ENCODE data around the gene ECM2. TPM values are rescaled to one million over a fixed set of nuclear protein-coding genes. Genes with fewer than 3 reads are reported as not detected.
A peak's percentile ranks its signal among the peaks of the same experiment; 100 is the strongest.

Gene ECM2
- total and polyA plus RNA-seq, 12 donors, result 2.1 to 14.9 (median 8.4) TPM

GRCh38 chr9:92507005-92507404 is 28.8 kb downstream of the ECM2 start:
- Histone ChIP-seq H3K4me1 (peaks cover 7 to 59% (median 39%) of the 10 kb centered on the region in 9 donors), H3K4me3 (no peak overlapping the region), H3K27me3 (no peaks in the 10 kb centered on the region), H3K27ac (peak overlapping the region in 7 of 10 donors; percentile 2 to 72 (median 56)), H3K9me3 (no peaks in the 10 kb centered on the region), H3K36me3 (peaks cover 0 to 4% (median 0%) of the 10 kb centered on the region in 9 donors)
- ATAC-seq (peak in 1 of 8 donors; percentile 25), DNase-seq (no peak)
- 86 to 95% methylated on average over 2 of the region's 2 CpGs for WGBS, 2 donors
- intact Hi-C loops (cut with DNase I), result loop anchor here in 4 of 10 donors (5.0 to 10.0 kb wide), 4 partner anchors 88 to 128 kb away; no protein-coding TSS in a partner anchor
- TF ChIP-seq CTCF (IDR thresholded peaks at IDR 0.05), result no peak

- 73 to 80% methylated on average over 3 of the region's 3 CpGs for WGBS, 2 donors
- intact Hi-C loops (cut with DNase I), result loop anchor here in 4 of 10 donors (5.0 to 10.0 kb wide), 4 partner anchors 88 to 128 kb away; no protein-coding TSS in a partner anchor
- Histone ChIP-seq H3K4me1 (peaks cover 7 to 65% (median 39%) of the 10 kb centered on the region in 9 donors), H3K4me3 (no peak overlapping the region), H3K9me3 (no peaks in the 10 kb centered on the region), H3K27me3 (no peaks in the 10 kb centered on the region), H3K27ac (peak overlapping the region in 9 of 10 donors; percentile 26 to 72 (median 53)), H3K36me3 (peaks cover 0 to 4% (median 0%) of the 10 kb centered on the region in 9 donors)
- TF ChIP-seq CTCF (IDR thresholded peaks at IDR 0.05), result no peak
- peak; percentile 36 to 79 (median 54) for ATAC-seq
- DNase-seq, result no peak
Measured at GRCh38 chr9:92506184-92506857, 29.5 kb downstream of the ECM2 start.

DNA sequence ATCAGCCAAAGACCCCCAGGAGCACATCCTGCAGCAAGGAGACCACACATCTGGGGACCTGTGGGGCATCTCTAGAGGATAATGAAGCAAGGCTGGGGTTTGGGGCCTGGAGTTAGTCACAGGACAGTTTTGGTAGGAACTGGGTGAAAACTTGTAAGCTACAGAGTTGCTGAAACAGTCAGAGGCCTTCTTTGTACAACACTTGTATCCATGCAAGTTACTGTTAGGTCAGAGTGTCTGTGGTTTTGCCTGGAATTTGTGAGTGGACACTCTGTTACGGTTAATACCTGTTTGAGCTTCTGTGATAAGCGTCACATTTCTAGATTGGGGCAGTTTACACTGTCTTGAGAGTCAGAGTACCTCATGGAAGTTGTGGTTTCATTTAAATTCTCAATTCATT is 30.9 kb downstream of the ECM2 start:
- no peak for TF ChIP-seq CTCF (IDR thresholded peaks at IDR 0.05)
- DNase-seq, result no peak
- Histone ChIP-seq H3K4me3 (no peak overlapping the region), H3K36me3 (peaks cover 0 to 8% (median 0%) of the 10 kb centered on the region in 9 donors), H3K27me3 (no peaks in the 10 kb centered on the region), H3K9me3 (no peaks in the 10 kb centered on the region), H3K4me1 (peaks cover 7 to 66% (median 39%) of the 10 kb centered on the region in 9 donors), H3K27ac (peak overlapping the region in 3 of 10 donors; percentile 4 to 72 (median 31))
- WGBS, 2 donors, result 97% methylated on average over 2 of the region's 2 CpGs
- no peak for ATAC-seq
- intact Hi-C loops (cut with DNase I), result loop anchor here in 4 of 10 donors (5.0 to 10.0 kb wide), 4 partner anchors 90 to 130 kb away; no protein-coding TSS in a partner anchor

GRCh38 chr9:92503156-92503555 is 32.6 kb downstream of the ECM2 start:
- Histone ChIP-seq H3K27ac (no peak overlapping the region), H3K36me3 (peaks cover 0 to 4% (median 0%) of the 10 kb centered on the region in 9 donors), H3K4me3 (no peak overlapping the region), H3K4me1 (peaks cover 7 to 62% (median 33%) of the 10 kb centered on the region in 9 donors), H3K9me3 (no peaks in the 10 kb centered on the region), H3K27me3 (no peaks in the 10 kb centered on the region)
- intact Hi-C loops (cut with DNase I), result loop anchor here in 3 of 10 donors (10.0 kb wide), 3 partner anchors 92 to 132 kb away; no protein-coding TSS in a partner anchor
- no peak for DNase-seq
- no peak for ATAC-seq
- TF ChIP-seq CTCF (IDR thresholded peaks at IDR 0.05), result no peak
- WGBS, 2 donors, result 87 to 93% methylated on average over 2 of the region's 2 CpGs
